GM10847 (cell line): ENCODE data around the gene MORC1.

ENCODE experiments used
- POLR2A ChIP-seq: IDR thresholded peaks from 2 replicates; pipeline ENCODE4 v1.6.1; 2011; ENCODE audit not compliant: insufficient read length; ENCODE audit errors: extremely low read depth

The MORC1 gene

DNA sequence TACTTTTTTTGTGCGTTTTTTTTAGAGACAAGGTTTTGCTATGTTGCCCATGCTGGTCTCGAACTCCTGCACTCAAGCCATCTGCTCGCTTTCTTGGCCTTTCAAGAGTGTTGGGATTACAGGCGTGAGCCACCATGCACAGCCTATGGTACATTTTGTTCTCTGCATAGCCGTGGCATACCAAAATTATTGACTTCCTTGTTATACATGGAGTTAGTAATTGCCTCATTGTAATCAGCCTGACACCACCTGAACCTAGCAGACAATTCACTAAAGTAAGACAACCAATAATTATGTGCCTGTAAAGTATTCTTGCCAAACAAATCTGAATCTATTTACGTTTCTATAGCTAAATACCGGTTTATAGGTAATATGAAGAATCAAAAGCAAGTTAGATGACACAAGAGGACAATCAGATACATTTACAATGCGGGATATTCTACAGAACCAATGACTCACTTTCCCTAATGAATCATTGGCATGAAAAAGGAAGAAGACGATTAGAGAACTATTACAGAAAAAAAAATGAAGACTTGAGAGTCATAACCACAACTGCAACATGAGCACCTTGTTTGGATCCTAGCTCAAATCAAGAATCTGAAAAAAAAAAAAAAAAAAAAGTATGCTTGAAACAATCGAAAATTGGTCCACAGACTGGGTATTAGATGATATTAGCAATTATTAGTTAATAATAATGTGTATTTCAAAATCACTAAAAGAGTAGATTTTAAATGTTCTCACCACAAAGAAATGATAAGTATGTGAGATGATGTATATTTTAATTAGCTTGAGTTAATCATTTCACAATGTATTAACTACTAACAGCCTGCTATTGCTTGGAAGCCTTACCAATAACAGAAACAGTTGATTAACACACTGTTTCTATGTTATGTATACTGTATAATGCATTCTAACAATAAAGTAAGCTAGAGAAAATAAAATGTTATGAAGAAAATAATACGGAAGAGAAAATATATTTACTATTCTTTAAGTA, 171.3 kb downstream of the MORC1 start:
- no peak for TF ChIP-seq POLR2A

- TF ChIP-seq POLR2A, result no peak
Measured at GRCh38 chr3:108940568-108941263, 177.2 kb downstream of the MORC1 start.

DNA sequence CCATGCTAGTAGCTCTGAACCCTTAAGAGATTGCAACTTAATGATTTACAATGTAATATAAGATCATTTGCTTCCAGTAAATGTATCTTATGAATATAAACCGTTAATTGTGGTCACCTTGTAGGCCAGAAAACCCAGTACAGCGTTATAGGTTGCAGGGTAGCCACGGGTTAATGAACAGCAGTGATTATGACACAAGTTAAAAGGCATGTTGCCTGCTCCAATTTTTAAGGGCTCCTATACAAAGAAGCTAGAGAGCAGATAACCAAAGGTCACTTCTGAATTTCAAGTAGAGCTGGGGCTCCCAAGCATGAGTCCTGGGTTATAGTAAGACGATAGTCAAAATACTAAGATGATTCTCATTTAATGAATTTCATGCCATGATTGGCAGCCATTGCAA, 177.8 kb downstream of the MORC1 start:
- no peak for TF ChIP-seq POLR2A

GRCh38 chr3:108936924-108937689, 180.8 kb downstream of the MORC1 start:
- TF ChIP-seq POLR2A, result no peak

DNA sequence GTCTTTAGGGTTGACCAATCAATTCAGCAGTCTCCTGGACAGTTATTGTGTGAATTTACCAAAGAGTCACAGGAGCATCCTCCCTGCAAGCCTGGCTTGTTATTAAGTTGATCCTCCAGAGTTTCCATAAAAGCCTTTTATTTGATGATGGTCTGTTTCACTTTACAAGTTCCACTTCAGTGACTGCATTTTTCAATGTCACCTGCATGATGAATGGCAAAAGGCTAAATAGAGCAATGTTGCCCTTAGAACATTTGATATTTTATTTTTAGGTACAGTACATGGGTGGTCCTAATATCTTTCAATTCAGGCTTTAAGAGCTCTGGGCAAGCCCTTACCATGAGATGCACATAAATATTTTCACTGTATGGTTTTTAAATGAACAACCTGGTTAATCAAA, 186.9 kb downstream of the MORC1 start:
- no peak for TF ChIP-seq POLR2A

- TF ChIP-seq POLR2A, result no peak
Measured at GRCh38 chr3:108918866-108919265, 199.1 kb downstream of the MORC1 start.

GRCh38 chr3:108914774-108915641, 202.9 kb downstream of the MORC1 start:
- TF ChIP-seq POLR2A, result no peak

- no peak for TF ChIP-seq POLR2A
Measured at GRCh38 chr3:108909799-108910198, 208.1 kb downstream of the MORC1 start.
